RWPE1 (cell line): ENCODE data around the gene MBP.

Source experiments
- CTCF ChIA-PET: fragments of 350-600 bp; sonication (Branson Sonifier 250); formaldehyde crosslinking; extraction: SDS; loops from one replicate; lab custom pipeline; 2021; lab: Yijun Ruan, JAX
- POLR2A ChIA-PET: fragments of 400-600 bp; formaldehyde crosslinking; extraction: SDS; loops from one replicate; lab custom pipeline; 2020; ENCODE audit warnings: antibody characterized with exemption; ENCODE audit not compliant: low non-redundant PET; lab: Yijun Ruan, JAX
- DNase-seq: peaks from one replicate; pipeline ENCODE4 v3.0.0; 2012; ENCODE audit warnings: low spot score
- H3K27ac ChIP-seq: fragments of 450-650 bp; 2 replicates; pipeline ENCODE4 v1.5.1; 2017
- CTCF ChIP-seq: fragments of 450-650 bp; conservative IDR thresholded peaks from 2 replicates; pipeline ENCODE4 v1.5.1; 2017; ENCODE audit warnings: low read depth, mild to moderate bottlenecking

MBP gene

GRCh38 chr18:76943542-76944339 lies 188.8 kb downstream of the MBP start:
- CTCF ChIA-PET, result interaction anchor here (0.6 to 0.7 kb wide), 2 partner anchors 21 to 56 kb away, joined by 3 read pairs; no protein-coding TSS in a partner anchor
- TF ChIP-seq CTCF, result no peak
- peak overlapping the region; percentile 60 for H3K27ac ChIP-seq
- POLR2A ChIA-PET, result no interaction called here
- DNase-seq, result no peak

- H3K27ac ChIP-seq, result no peak overlapping the region
- no peak for TF ChIP-seq CTCF
- POLR2A ChIA-PET, result no interaction called here
- no peak for DNase-seq
- CTCF ChIA-PET, result no interaction called here
Measured at GRCh38 chr18:76941284-76941683, 191.3 kb downstream of the MBP start.

- POLR2A ChIA-PET, result no interaction called here
- CTCF ChIA-PET, result no interaction called here
Measured at GRCh38 chr18:76938619-76939018, 194.0 kb downstream of the MBP start.

GRCh38 chr18:76937597-76937996 lies 195.0 kb downstream of the MBP start:
- POLR2A ChIA-PET, result no interaction called here
- H3K27ac ChIP-seq, result no peak overlapping the region
- CTCF ChIA-PET, result no interaction called here
- no peak for TF ChIP-seq CTCF
- no peak for DNase-seq

More at GRCh38 chr18:76938619-76939018, 194.0 kb downstream of the MBP start:
- H3K27ac ChIP-seq, result no peak overlapping the region
- no peak for DNase-seq
- no peak for TF ChIP-seq CTCF

GRCh38 chr18:76936877-76937276 lies 195.7 kb downstream of the MBP start:
- POLR2A ChIA-PET, result no interaction called here
- DNase-seq, result no peak
- no peak overlapping the region for H3K27ac ChIP-seq
- CTCF ChIA-PET, result no interaction called here
- TF ChIP-seq CTCF, result no peak

- ChIA-PET POLR2A (no interaction called here), CTCF (no interaction called here)
- DNase-seq, result no peak
- TF ChIP-seq CTCF, result no peak
- no peak overlapping the region for H3K27ac ChIP-seq
Measured at GRCh38 chr18:76935722-76936337, 196.8 kb downstream of the MBP start.
